GM18870 (cell line): ENCODE results near the gene PRSS22.

Source experiments
- ATAC-seq: cut with Tn5 transposase; IDR thresholded peaks from one replicate; pipeline ENCODE4 v1.9.1; 2021; ENCODE audit warnings: moderate library complexity; ENCODE audit not compliant: unreplicated experiment

The PRSS22 gene

GRCh38 chr16:2817340-2818271 lies 40.4 kb downstream of the PRSS22 start:
- ATAC-seq = no peak

- no peak for ATAC-seq
Observed at GRCh38 chr16:2816751-2817339, 41.1 kb downstream of the PRSS22 start, which contains the start of gene PRSS21. TSS of gene PRSS21 (plus strand) at chr16:2817237. CDS start at chr16:2817269, 32 bp downstream.

GRCh38 chr16:2815299-2815771 lies 42.6 kb downstream of the PRSS22 start:
- no peak for ATAC-seq

GRCh38 chr16:2814551-2815298 lies 43.2 kb downstream of the PRSS22 start:
- no peak for ATAC-seq

- no peak for ATAC-seq
Observed at GRCh38 chr16:2813771-2814221, 44.2 kb downstream of the PRSS22 start.

- ATAC-seq = no peak
Observed at GRCh38 chr16:2811703-2812471, 46.1 kb downstream of the PRSS22 start.

GRCh38 chr16:2810651-2811050 lies 47.3 kb downstream of the PRSS22 start:
- ATAC-seq = no peak

- ATAC-seq = no peak
Observed at GRCh38 chr16:2809149-2809760, 48.7 kb downstream of the PRSS22 start.

GRCh38 chr16:2808181-2808580 lies 49.8 kb downstream of the PRSS22 start:
- ATAC-seq = no peak

- no peak for ATAC-seq
Observed at GRCh38 chr16:2806286-2806685, 51.7 kb downstream of the PRSS22 start.

- no peak for ATAC-seq
Observed at GRCh38 chr16:2804728-2805127, 53.2 kb downstream of the PRSS22 start.

GRCh38 chr16:2803545-2804195 lies 54.3 kb downstream of the PRSS22 start:
- ATAC-seq = no peak
